Measurements from ENCODE around the gene FAM120AOS.

GRCh38 chr9:93447655-93448054 lies 5.7 kb downstream of the FAM120AOS start:
- TF ChIP-seq EZH2 (IDR thresholded peaks at IDR 0.05; ENCODE audit: low read depth), result no peak
- TF ChIP-seq CTCF (conservative IDR thresholded peaks at IDR 0.05), result no peak
